Glutamatergic neuron (in vitro differentiated cells): ENCODE measurements around the gene PPP1R1A. TPM values are rescaled to one million over a fixed set of nuclear protein-coding genes. Genes with fewer than 3 reads are reported as not detected.
A peak's percentile ranks its signal among the peaks of the same experiment; 100 is the strongest.

Source experiments
- DNase-seq: peaks from one replicate; pipeline ENCODE4 v3.0.0; 2022
- H3K27ac Mint-ChIP-seq: one replicate; pipeline ENCODE4 v1.8.0; 2020; ENCODE audit warnings: mild to moderate bottlenecking, mixed read lengths, inconsistent platforms; ENCODE audit not compliant: unreplicated experiment
- H3K27me3 Mint-ChIP-seq: one replicate; pipeline ENCODE4 v1.8.0; 2020; ENCODE audit warnings: mild to moderate bottlenecking, moderate library complexity, mixed read lengths, inconsistent platforms; ENCODE audit not compliant: unreplicated experiment
- H3K36me3 Mint-ChIP-seq: one replicate; pipeline ENCODE4 v1.8.0; 2020; ENCODE audit warnings: mild to moderate bottlenecking, mixed read lengths, inconsistent platforms; ENCODE audit not compliant: unreplicated experiment
- H3K4me1 Mint-ChIP-seq: one replicate; pipeline ENCODE4 v1.8.0; 2020; ENCODE audit warnings: mild to moderate bottlenecking, low read depth, mixed read lengths, inconsistent platforms; ENCODE audit not compliant: unreplicated experiment
- H3K4me3 Mint-ChIP-seq: one replicate; pipeline ENCODE4 v1.8.0; 2020; ENCODE audit warnings: mild to moderate bottlenecking, mixed read lengths, inconsistent platforms; ENCODE audit not compliant: unreplicated experiment
- H3K9me3 Mint-ChIP-seq: one replicate; pipeline ENCODE4 v1.8.0; 2020; ENCODE audit warnings: mild to moderate bottlenecking, moderate library complexity, mixed read lengths, inconsistent platforms; ENCODE audit not compliant: unreplicated experiment
- total RNA-seq: library from RNA; stranded (reverse); fragmentation: NEBNext Ultra II Directional; extraction: Animal tissue kit (Norgen Biotek cat#: 25700); gene quantifications from one replicate; pipeline ENCODE4 v1.2.1, GENCODE V29; 2021; ENCODE audit not compliant: unreplicated experiment
- TF ChIP-seq, protein P1 (sequence below): fragments of 200-600 bp; sonication (generic); IDR thresholded peaks from one replicate; pipeline ENCODE4 v1.5.0; 2021; ENCODE audit not compliant: partially characterized antibody, unreplicated experiment

The PPP1R1A gene
- total RNA-seq, 1 donor from 2014 or later: 47.6 TPM

DNA sequence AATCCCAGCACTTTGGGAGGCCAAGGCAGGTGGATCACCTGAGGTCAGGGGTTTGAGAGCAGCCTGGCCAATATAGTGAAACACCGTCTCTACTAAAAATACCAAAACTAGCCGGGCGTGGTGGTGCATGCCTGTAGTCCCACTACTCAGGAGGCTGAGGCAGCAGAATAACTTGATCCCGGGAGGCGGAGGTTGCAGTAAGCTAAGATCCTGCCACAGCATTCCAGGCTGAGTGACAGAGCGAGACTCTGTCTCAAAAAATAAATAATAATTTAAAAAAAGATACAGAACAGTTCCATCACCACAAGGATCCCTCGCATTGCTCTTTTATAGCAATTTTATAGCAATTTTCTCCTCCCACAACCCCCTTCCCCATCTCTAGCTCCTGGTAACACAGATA is 43.7 kb downstream of the PPP1R1A start:
- DNase-seq: no peak
- Mint-ChIP-seq H3K4me1 (peaks cover 3% of the 10 kb centered on the region), H3K27me3 (peaks cover 19% of the 10 kb centered on the region), H3K9me3 (peaks cover 7% of the 10 kb centered on the region), H3K36me3 (no peaks in the 10 kb centered on the region), H3K4me3 (no peak overlapping the region), H3K27ac (no peak overlapping the region)
- TF ChIP-seq, protein P1, sequence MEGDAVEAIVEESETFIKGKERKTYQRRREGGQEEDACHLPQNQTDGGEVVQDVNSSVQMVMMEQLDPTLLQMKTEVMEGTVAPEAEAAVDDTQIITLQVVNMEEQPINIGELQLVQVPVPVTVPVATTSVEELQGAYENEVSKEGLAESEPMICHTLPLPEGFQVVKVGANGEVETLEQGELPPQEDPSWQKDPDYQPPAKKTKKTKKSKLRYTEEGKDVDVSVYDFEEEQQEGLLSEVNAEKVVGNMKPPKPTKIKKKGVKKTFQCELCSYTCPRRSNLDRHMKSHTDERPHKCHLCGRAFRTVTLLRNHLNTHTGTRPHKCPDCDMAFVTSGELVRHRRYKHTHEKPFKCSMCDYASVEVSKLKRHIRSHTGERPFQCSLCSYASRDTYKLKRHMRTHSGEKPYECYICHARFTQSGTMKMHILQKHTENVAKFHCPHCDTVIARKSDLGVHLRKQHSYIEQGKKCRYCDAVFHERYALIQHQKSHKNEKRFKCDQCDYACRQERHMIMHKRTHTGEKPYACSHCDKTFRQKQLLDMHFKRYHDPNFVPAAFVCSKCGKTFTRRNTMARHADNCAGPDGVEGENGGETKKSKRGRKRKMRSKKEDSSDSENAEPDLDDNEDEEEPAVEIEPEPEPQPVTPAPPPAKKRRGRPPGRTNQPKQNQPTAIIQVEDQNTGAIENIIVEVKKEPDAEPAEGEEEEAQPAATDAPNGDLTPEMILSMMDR: no peak

DNA sequence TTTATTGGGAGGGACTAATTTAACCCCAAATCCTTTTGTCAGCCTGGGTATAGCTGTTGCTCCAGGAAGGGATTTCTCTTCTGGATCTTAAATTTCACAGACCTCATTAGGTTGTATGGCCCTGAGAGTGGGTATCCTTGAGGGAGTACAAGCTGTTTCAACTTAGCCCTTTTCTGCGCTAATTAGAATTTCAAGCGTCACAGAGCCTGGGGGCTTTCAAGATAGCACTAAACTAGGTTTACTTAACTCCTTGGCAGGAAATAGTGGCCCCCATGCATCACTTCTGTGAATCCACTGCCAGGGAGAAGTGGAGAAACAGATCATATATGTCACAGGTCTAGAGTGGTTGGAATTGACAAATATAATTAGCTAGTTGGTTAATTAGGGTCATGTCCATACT is 44.9 kb downstream of the PPP1R1A start:
- no peak for DNase-seq
- Mint-ChIP-seq H3K4me1 (peaks cover 3% of the 10 kb centered on the region), H3K27me3 (peaks cover 14% of the 10 kb centered on the region), H3K4me3 (no peak overlapping the region), H3K27ac (peak overlapping the region; percentile 28), H3K36me3 (no peaks in the 10 kb centered on the region), H3K9me3 (peaks cover 5% of the 10 kb centered on the region)
- TF ChIP-seq, protein P1: no peak

DNA sequence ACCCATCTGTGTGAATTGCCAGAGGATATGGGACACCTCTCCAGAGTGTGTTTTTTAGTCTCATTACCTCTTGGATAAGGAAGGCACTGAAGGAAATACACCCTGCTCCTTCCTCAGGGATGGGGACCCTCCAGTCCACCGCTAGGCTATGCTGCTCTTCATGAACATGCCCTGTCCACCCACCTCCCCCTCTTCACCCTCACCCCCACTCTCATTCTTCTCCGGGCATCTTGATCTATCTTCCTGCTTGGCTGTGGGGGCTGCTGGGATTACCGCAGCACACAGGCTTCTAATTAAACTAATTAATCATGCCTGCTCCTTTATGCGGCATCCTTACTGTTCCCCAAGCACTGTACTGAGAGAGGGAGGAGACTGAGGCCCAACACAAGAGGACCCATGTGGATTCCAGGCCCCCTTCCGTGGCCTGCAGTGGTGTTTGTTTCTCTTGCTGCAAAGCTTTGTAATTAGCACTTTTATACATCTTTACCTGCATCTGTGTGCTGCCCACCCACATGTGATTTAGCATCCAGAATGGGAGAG is 46.6 kb downstream of the PPP1R1A start:
- Mint-ChIP-seq H3K4me3 (no peak overlapping the region), H3K9me3 (peaks cover 3% of the 10 kb centered on the region), H3K36me3 (no peaks in the 10 kb centered on the region), H3K4me1 (peaks cover 3% of the 10 kb centered on the region), H3K27ac (no peak overlapping the region), H3K27me3 (peaks cover 9% of the 10 kb centered on the region)
- no peak for DNase-seq
- TF ChIP-seq, protein P1: no peak

DNA sequence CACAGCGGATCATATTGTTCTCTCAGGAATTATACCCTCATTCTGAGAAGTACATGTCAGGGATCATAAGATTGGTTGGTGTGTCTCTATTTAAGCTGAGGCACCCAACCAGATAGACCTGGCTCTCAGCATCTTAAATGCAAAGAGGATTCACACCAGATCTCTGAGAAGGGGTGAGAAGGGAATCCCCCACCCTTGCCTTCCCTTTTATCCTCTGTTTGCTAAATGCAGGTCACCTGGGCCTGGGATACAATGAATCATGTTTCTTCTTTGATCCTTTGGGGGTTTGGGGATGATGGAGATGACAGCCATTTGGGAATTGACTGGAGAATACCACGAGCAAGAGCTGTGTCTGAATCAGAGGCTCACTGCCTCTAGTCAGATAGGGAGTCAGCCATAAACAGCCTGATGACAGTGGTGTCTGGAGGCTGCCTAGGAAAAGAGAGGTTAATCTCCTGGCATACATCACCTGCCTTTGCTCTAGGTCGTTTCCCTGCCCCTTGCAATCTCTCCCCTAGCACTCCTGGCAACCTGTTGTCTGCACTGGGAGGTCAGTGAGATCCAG is 50.2 kb downstream of the PPP1R1A start:
- Mint-ChIP-seq H3K36me3 (no peaks in the 10 kb centered on the region), H3K27ac (no peak overlapping the region), H3K27me3 (peaks cover 10% of the 10 kb centered on the region), H3K9me3 (no peaks in the 10 kb centered on the region), H3K4me3 (no peak overlapping the region), H3K4me1 (peaks cover under 1% of the 10 kb centered on the region)
- DNase-seq: no peak
- TF ChIP-seq, protein P1: no peak

DNA sequence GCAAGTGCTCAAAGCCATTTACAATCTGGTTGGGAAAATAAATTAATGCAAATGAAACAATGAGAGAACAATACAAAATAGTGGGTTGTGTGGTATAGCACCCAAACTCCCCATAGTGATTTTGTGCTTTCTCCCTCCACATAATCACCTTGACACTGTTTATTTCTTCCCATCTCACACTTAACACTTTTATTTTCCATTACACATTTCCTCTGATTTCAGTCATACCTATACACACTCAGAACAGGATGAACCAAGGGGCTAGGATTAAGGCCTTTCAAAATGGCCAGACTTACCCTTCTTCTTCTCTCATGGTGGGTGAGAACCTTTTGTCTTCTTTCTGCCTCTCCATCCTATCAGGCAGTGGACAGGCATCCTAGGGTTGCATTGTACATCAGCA is 53.0 kb downstream of the PPP1R1A start:
- peaks cover 2% of the 10 kb centered on the region for H3K27me3 Mint-ChIP-seq
- no peak for DNase-seq

More for the DNA sequence above, 53.0 kb downstream of the PPP1R1A start:
- Mint-ChIP-seq H3K4me1 (no peaks in the 10 kb centered on the region), H3K4me3 (no peak overlapping the region), H3K36me3 (no peaks in the 10 kb centered on the region), H3K9me3 (no peaks in the 10 kb centered on the region), H3K27ac (no peak overlapping the region)
- TF ChIP-seq, protein P1: no peak
